CD4-positive, alpha-beta T cell treated with Interleukin-6 for 4 hours (primary cell): ENCODE data around the gene CLDN10.

Source experiments
- DNase-seq: peaks from one replicate; pipeline ENCODE4 v3.0.0-alpha.2; 2020; ENCODE audit warnings: mixed read lengths

CLDN10 gene

GRCh38 chr13:95603887-95604555 is 51.5 kb downstream of the CLDN10 start:
- no peak for DNase-seq

GRCh38 chr13:95604556-95604915 is 52.0 kb downstream of the CLDN10 start:
- no peak for DNase-seq

GRCh38 chr13:95605448-95606125 is 53.1 kb downstream of the CLDN10 start:
- no peak for DNase-seq

GRCh38 chr13:95607366-95607765 is 54.8 kb downstream of the CLDN10 start:
- DNase-seq = no peak

- DNase-seq = no peak
Measured at GRCh38 chr13:95608640-95609323, 56.3 kb downstream of the CLDN10 start.

GRCh38 chr13:95614641-95615245 is 62.2 kb downstream of the CLDN10 start:
- DNase-seq = no peak

GRCh38 chr13:95615539-95615938 is 63.0 kb downstream of the CLDN10 start:
- DNase-seq = no peak

GRCh38 chr13:95620030-95620824 is 67.7 kb downstream of the CLDN10 start:
- no peak for DNase-seq

GRCh38 chr13:95620825-95621498 is 68.4 kb downstream of the CLDN10 start:
- no peak for DNase-seq

- no peak for DNase-seq
Measured at GRCh38 chr13:95623141-95623540, 70.6 kb downstream of the CLDN10 start.

- peak; percentile 20 for DNase-seq
Measured at GRCh38 chr13:95624020-95624419, 71.5 kb downstream of the CLDN10 start.

- no peak for DNase-seq
Measured at GRCh38 chr13:95626768-95627167, 74.2 kb downstream of the CLDN10 start.

GRCh38 chr13:95627590-95627989 is 75.1 kb downstream of the CLDN10 start:
- no peak for DNase-seq

- DNase-seq = no peak
Measured at GRCh38 chr13:95628488-95628887, 76.0 kb downstream of the CLDN10 start.

- no peak for DNase-seq
Measured at GRCh38 chr13:95629071-95629470, 76.6 kb downstream of the CLDN10 start.
